HG03196 (cell line): ENCODE data around the gene CLDND2.

ENCODE experiments used
- ATAC-seq: cut with Tn5 transposase; IDR thresholded peaks from one replicate; pipeline ENCODE4 v1.9.1; 2021; ENCODE audit not compliant: unreplicated experiment

The CLDND2 gene

DNA sequence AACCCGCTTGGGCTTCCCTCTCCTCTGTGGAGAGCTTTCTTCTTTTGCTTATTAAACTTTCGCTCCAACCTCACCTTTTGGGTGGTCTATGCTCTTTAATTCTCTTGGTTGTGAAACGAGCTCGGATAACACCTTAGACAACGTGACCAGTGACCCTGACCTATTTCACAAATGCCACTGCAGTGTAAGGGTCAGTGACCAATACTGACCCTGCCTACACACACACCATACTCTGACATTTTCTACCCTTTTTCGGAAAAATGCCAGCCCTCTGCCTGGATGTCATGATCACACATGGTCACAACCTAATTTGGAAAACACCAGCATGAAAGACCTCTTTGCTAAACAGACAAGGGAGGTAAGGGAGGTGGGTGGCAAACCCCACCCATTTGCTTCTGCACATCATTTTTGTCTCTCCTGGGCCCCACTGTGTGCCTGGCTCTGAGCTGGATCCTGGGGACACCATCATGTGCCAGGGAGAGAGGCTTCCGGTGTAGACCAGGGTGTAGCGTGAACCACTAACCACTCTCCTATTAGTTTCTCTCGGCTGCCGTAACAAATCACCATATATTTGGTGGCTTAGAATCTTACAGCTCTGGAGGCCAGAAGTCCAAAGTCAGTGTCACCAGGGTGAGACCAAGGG, 12.5 kb downstream of the CLDND2 start:
- no peak for ATAC-seq

GRCh38 chr19:51354742-51355148, 14.1 kb downstream of the CLDND2 start:
- ATAC-seq, result no peak

GRCh38 chr19:51354103-51354741, 14.6 kb downstream of the CLDND2 start:
- ATAC-seq, result no peak

- no peak for ATAC-seq
Observed at GRCh38 chr19:51352783-51353360, 15.9 kb downstream of the CLDND2 start.

- ATAC-seq, result no peak
Observed at GRCh38 chr19:51351266-51351990, 17.4 kb downstream of the CLDND2 start.

DNA sequence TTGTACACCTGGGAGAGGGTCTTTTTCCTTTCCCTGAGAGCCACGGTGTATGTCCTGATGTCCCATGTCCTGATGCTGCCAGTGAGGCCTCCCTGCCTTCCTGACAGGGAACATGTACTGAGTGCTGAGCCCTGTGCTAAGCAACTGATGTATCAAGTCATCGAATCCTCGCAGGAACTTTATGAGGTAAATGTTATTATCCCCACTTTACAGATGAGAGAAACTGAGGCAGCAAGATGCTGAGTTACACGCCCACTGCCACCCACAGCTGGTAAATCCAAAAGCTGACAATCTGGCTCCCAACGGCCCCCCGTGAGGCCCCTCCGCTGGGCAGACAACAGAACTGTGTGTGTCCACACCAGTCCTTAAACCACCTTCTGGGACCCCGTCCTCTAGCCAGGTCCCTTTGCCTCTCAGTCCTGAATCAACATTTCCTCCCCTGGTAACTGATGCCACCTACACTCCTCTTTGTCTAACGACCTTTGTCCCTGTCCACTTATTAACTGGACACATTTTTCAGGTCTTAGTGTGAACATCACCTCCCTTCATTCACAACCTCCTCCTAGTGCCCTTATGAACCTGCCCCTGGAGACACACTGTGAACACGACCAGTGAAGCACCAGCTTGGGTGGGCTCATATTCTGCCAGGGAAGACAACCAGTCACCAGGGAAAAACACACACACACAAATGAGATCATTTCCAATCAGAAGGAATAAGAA, 21.4 kb downstream of the CLDND2 start:
- no peak for ATAC-seq

- ATAC-seq, result no peak
Observed at GRCh38 chr19:51346742-51347141, 22.1 kb downstream of the CLDND2 start.

DNA sequence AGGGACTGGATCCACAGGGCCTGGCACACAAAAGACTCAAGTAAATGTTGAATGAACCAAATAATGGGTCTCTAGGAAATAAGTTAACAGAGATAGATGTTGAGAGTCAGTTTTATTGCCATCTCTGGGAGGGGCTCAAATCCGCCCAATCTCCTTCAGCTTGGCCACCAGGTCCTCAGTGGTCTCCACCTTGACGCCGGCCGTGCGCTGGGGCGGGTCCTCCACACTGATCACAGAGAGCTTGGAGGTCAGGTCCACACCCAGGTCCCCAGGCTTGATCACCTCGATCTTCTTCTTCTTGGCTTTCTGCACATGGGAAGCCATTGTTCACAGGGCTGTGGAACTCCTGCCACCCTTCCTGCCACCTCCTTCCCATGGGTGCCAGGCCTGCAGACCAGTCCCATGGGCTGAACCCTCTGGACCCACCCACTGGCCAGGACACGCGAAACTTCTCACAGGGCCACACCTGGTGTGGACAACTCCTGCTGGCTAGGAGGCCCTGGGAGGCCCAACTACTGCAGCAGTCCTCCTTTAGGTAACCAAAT, 23.7 kb downstream of the CLDND2 start:
- ATAC-seq, result no peak

DNA sequence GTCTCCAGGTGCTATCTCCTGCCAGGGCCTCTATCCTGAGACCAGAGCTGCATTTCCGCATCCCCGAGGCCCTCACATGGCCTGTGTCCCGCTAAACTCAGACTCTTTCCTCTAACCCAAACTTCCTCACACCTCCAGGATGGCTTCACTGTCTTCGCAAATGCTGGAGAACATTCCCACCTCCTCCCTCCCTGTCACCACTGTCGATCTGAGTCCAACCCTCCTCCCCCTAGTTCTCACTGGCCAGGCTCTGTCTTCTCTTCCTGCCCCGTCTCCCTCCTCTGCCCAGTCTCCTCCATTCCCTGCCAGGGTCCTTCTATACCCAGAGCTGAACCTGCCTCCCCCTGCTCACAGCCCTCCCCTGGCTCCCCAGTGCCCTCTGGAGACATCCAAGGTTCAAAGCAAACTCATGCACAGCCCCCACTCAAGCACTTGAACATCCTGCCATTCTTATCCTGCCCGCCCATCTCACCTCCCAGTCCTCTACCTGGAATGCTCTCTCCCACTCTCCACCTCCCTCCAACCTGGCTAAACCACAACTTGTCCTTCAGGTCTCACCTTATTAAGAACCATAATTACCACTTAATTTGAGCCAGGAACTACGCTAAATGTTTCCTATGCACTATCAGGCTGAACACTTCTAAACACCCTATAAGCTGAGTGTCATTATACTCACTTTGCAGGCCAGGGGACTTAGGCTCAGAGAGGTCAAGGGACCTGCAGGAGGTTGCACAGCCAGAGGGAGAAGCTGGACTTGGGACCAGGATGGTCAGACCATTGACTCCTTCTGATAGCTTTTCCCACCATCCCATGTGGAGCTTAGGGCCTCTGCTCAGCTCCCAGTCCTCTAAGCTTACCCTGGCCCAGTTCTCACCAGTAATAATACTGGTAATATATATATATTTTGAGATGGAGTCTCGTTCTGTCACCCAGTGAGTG, 25.9 kb downstream of the CLDND2 start:
- no peak for ATAC-seq

- no peak for ATAC-seq
Observed at GRCh38 chr19:51341976-51342580, 26.7 kb downstream of the CLDND2 start, which contains the start of gene VSIG10L. Gene VSIG10L (minus strand): TSS chr19:51342139. CDS start chr19:51342124, 15 bp downstream.

- no peak for ATAC-seq
Observed at GRCh38 chr19:51341066-51341465, 27.7 kb downstream of the CLDND2 start.

- ATAC-seq, result peak; percentile 43
Observed at GRCh38 chr19:51339687-51340656, 28.8 kb downstream of the CLDND2 start.

GRCh38 chr19:51339313-51339686, 29.5 kb downstream of the CLDND2 start:
- no peak for ATAC-seq

GRCh38 chr19:51338563-51339312, 30.1 kb downstream of the CLDND2 start:
- ATAC-seq, result peak; percentile 64

- no peak for ATAC-seq
Observed at GRCh38 chr19:51337861-51338562, 30.8 kb downstream of the CLDND2 start.

DNA sequence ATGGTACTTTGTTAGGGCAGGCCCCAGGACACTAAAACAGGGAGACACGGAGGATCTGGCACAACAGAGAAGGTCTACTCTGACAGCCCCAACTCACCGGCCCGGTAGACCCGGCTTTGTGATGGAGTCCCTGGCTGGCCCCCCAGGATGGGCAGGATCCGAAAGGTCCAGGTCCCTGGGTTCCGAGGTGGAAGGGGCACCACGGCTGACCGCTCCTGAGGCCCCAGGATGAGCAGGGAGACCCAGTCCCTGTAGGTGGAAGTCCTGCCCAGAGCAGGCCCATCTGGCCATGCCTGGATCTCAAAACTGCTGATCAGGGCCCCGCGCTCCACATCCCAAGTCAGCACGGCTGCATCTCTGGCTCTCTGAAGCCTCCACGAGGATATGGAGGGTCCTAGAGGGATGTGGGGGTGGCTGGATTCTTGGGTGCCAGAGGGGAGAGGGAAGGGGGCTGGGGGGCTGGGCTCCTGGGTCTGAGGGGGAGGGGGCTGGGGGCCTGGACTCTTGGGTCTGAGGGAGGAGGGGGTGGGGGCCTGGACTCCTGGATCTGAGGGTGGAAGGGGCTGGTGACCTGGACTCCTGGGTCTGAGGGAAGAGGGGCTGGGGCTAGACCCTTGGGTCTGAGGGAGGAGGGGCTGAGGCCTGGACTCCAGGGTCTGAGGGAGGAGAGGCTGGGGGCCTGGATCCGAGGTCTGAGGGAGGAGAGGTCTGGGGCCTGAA, 31.5 kb downstream of the CLDND2 start:
- ATAC-seq, result no peak
